GM18498 (cell line): Measurements from ENCODE around the gene PRPH.
"Not testable (repeated sequence)": the region's sequence is repeated elsewhere in the genome, so short reads cannot be mapped to it uniquely, and the experiment has no call there.

Experiments used
- ATAC-seq: cut with Tn5 transposase; IDR thresholded peaks from one replicate; pipeline ENCODE4 v1.9.1; 2021; ENCODE audit warnings: mild to moderate bottlenecking, moderate library complexity; ENCODE audit not compliant: unreplicated experiment

The PRPH gene

DNA sequence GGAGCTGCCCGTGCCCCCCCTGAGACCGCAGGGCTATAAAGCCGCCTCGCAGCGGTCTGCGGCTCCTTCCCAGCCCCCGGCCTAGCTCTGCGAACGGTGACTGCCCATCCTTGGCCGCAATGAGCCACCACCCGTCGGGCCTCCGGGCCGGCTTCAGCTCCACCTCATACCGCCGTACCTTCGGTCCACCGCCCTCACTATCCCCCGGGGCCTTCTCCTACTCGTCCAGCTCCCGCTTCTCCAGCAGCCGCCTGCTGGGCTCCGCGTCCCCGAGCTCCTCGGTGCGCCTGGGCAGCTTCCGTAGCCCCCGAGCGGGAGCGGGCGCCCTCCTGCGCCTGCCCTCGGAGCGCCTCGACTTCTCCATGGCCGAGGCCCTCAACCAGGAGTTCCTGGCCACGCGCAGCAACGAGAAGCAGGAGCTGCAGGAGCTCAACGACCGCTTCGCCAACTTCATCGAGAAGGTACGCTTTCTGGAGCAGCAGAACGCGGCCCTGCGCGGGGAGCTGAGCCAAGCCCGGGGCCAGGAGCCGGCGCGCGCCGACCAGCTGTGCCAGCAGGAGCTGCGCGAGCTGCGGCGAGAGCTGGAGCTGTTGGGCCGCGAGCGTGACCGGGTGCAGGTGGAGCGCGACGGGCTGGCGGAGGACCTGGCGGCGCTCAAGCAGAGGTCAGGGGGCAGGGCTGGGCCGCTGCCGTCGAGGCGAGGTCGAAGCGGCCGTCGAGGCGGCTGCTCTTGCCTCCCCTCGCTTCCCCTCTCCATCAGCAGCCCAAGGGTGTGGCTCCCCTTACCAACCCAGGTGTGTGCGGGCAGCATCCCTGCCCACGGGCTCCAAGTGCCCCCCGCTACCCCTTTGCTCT, at the start of gene PRPH:
PRPH (plus strand) TSS at position 66 of the 855 bp plus-strand sequence; CDS start at position 120, 54 bp downstream.
- ATAC-seq = no peak

DNA sequence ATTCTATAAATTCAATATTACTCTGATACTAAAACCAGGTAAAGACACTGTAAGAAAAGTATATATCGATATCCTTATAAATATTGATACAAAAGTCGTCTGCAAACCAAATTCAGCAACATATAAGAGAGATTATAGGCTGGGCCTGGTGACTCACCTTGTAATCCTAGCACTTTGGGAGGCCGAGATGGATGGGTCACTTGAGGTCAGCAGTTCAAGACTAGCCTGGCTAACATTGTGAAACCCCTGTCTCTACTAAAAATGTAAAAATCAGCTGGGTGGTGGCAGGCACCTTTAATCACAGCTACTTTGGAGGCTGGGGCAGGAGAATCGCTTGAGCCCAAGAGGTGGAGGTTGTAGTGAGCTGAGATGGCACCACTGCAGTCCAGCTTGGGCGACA, 43.6 kb upstream of the PRPH start:
- ATAC-seq = no peak

DNA sequence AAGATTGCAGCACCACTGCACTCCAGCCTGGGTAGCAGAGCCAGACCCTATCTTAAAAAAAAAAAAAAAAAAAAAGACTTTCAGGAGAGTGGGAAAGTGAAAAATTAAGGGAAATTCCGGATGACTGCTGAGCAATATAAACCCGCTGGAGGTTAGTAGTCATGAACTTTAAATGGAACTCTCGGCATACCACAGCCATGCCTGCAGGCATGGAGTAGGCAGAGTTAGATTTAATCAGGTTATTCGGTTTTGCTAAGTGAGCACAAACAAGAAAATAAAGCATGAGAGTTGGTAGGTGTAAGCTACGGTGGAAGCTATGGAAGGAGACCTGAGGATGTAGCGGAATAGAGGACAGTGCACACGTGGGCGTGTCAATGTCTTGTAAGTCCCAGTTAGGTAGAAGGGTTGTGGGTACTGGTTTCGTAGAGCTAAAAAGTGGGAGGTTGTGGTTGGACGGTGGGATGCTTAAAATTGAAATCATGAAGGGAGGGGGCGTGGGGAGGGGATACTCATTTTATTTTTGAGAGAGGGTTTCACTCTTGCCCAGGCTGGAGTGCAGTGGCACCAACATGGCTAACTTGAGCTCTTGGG, 41.8 kb upstream of the PRPH start:
- ATAC-seq = no peak

DNA sequence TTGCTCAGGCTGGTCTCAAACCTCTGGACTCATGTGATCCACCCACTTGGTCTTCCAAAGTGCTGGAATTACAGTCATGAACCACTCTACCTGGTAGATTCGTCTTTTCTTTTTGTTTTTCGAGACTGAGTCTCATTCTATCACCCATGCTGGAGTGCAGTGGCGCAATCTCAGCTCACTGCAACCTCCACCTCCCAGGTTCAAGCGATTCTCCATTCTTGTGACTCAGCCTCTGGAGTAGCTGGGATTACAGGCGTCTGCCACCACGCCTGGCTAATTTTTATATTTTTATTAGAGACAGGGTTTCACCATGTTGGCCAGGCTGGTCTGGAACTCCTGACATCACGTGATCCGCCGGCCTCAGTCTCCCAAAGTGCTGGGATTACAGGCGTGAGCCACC, 39.5 kb upstream of the PRPH start:
- ATAC-seq = not testable (repeated sequence)

DNA sequence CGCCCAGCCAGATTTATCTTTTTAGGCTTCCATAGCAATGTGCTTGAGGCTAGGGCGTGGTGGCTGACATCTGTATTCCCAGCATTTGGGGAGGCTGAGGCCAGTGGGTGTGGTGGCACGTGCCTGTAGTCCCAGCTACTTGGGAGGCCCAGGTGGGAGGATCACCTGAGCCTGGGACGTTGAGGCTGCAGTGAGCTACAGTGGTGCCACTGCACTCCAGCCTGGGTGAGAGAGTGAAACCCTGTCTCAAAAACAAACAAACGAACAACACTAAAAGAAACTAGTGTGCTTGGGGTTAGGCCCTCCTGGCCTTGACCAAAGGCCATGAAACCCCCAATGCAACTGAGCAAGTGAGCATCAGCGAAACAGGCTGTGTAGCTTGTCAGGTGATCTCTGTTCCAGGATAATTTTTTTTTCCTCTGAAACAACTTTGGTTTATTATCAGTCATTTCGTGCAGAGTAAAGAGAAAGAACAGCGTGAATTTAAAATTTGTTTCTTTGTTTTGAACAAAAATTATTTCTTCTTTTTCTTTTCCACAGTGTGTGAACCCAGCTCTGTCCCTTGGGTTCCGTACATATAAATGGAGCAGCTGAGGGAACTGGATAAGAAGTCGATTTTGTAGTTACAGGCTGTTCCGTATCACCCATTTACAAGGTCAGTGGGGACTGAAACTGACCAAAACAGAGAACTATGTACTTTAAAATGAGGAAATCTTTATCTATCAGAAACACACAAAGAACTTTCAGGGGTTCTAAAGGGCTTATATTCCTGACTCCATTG, 38.9 kb upstream of the PRPH start:
- ATAC-seq = no peak

DNA sequence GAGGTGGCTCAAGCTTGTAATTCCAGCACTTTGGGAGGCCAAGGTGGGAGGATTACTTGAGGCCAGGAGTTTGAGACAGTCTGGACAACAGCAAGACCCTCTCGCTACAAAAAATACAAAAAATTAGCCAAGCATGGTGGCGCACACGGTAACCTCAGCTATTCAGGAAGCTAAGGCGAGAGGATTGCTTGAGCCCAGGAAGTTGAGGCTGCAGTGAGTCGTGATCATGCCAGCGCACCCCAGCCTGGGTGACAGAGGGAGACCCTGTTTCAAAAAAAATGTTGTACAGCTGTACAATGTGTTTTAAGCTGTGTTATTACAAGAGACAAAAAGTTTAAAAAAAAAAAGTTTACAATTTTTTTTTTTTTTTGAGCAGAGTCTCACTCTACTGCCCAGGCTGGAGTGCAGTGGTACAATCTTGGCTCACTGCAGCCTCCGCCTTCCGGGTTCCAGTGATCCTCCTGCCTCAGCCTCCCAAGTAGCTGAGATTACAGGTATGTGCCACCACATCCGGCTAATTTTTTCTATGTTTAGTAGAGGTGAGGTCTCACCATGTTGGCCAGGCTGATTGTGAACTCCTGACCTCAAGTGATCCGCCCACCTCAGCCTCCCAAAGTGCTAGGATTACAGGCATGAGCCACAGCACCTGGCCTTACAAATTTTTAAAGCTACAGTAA, 37.3 kb upstream of the PRPH start:
- not testable (repeated sequence) for ATAC-seq

DNA sequence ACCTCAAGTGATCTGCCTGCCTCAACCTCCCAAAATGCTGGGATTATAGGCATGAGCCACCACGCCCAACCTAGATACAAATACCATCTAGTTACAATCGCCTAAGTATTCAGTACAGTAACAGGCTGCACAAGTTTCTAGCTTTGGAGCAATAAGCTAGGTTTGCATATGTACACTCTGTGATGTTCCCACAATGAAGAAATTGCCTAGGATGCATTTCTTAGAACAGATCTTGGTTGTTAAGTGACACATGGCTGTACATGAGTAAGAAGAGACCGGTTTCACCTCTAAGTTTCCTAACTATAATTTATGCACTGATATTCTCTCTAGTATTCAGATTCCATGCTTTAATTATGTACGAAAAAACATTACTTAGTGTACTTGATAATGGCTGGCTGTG, 35.5 kb upstream of the PRPH start:
- ATAC-seq = no peak

DNA sequence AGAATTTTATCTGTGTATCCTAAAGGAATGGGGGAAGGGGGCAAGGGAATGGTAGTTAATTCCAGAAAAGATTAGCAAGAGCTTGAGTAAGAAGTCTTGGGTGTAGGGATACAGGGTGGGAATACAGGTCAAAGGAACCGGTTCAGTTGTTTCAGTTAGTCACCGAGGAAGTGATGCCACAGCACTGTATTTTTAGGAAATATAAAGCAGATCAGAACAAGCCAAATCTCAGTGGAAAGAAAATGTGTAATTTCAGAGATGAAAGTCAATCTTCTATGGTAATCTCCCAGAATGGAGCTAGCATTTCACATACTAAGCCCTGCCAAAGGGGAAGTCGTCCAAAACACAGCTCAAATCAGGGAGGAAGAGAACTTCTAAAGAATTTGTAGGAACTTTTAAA, 34.8 kb upstream of the PRPH start:
- ATAC-seq = no peak

DNA sequence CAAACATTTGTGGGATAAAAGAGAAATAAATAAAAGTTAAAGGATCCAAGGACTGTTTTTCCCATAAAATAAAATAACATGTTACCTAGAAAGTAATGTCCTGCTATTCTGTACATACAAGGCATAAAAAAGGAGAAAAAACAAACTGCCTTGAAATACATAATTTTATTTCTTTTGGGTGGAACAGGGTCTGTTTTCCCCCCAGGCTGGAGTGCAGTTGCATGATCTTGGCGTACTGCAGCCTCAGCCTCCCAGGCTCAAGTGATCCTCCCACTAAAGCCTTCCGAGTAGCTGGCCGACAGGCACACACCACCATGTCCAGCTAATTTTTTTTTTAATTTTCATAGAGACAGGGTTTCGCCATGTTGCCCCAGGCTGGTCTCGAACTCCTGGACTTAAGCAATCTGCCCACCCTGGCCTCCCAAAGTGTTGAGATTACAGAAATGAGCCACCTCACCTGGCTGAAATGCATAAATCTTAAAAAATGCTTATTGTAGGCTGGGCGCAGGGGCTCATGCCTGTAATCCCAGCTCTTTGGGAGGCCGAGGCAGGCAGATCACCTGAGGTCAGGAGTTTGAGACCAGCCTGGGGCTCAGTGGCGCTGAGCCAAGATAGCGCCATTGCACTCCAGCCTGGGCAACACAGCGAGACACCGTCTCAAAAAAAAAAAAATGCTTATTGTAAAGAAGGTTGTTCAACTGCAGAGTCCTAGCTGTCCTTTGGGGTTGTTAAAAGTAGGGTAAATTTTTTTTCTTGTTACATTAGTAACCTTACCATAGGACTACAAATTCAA, 34.2 kb upstream of the PRPH start:
- ATAC-seq = no peak

DNA sequence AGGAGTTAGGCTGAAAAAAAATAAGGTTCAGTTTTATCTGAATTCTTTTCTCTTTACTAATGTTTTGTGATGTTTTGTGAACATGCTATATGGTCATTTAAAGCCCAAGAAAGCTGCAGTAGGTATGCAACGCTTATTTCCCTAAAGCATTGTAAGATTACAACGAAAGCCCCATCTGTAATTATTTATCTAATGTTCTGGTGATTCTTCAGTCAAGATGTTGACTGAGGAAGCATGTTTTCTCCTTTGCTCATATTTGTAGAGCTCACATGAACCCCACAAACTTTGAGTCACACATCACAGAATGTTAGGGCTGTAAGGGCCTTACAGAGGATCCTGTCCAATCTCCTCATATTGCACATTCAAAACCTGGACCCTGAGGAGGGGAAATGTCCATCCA, 33.2 kb upstream of the PRPH start:
- no peak for ATAC-seq

DNA sequence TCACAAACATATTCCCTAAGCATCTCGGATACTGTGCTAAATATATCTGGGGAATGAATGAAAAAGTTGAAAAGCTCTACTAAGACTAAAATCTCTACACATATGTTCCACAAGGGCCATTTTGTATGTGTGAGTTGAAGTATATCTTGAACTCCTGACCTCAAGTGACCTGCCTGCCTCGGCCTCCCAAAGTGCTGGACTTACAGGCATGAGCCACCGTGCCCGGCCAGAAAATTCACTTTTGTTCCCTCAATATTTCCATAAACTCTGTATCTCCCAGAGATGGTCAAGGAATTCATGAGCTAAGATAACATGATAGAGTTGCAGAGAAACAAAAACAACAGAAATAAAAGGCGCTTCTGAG, 31.6 kb upstream of the PRPH start:
- no peak for ATAC-seq

DNA sequence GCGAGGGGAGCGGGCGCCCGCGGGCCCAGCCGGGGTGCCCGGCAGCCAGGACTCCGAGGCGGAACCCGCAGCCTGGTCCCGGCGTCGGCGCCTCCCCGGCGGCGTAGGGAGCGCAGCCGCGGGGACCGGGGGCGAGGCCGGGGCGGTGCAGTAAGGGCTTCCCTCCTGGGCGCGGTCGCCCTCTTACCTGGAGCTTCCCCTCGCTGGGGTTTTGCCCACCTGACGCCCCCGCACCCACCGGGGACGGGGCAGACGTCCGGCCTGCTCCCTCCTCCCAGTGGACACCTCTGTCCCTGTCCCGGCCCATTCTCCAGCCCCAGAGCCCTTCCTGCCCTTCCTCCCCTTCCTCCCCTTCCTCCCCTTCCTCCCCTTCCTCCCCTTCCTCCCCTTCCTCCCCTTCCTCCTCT, 30.5 kb upstream of the PRPH start:
- ATAC-seq = peak; percentile 32

DNA sequence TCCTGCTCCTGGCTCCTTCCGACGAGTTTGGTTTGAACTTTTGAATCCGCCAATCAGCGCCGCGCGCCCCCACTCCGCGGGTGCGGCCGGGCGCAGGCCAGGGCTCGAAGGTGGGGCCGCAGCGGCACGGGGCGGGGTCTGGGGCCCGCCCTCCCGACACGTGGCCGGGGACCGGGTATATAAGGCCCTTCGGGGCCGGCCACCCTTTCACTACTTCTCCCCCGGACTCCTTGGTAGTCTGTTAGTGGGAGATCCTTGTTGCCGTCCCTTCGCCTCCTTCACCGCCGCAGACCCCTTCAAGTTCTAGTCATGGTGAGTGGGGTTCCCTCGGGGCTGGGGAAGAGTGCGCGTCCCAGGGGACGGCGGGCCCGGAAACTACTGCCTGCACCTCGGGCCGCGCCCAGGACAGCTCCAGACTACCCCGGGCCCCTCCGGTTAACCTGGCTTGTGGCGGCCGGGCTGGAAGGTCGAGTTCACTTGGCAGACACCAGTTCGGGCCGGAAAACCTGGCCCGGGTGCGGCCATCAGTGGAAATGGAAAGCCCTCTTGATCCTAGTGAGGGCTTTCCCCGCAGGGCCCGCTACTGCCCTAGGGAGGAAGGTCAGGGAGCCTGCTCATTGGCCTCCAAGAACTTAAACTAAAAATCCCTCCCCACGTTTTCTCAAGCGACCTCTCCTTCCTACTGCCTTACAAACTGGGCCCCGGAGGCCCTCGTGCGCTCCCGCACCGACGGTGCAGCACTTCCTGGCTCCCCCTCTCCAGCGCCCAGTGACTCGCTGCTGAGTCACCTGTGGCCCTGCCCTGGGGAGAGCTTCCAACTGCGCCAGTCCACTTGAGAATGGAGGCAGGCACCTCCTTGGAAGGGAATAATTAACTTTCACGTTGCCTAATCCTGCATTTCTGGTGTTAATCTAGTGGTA, 29.8 kb upstream of the PRPH start, which contains the start of gene TUBA1C:
TUBA1C (plus strand) TSS at position 210 of the 920 bp plus-strand sequence; CDS start at position 310, 100 bp downstream.
- ATAC-seq = peak; percentile 85

DNA sequence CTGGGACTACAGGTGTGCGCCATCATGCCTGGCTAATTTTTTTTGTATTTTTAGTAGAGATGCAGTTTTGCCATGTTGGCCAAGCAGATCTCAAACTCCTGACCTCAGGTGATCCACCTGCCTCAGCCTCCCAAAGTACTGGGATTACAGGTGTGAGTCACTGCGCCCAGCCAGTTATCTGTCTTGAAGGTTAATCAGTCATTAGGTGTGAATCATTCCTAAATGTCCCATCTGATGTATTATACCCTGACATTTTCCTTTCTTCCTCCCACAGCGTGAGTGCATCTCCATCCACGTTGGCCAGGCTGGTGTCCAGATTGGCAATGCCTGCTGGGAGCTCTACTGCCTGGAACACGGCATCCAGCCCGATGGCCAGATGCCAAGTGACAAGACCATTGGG, 25.8 kb upstream of the PRPH start:
- ATAC-seq = not testable (repeated sequence)

DNA sequence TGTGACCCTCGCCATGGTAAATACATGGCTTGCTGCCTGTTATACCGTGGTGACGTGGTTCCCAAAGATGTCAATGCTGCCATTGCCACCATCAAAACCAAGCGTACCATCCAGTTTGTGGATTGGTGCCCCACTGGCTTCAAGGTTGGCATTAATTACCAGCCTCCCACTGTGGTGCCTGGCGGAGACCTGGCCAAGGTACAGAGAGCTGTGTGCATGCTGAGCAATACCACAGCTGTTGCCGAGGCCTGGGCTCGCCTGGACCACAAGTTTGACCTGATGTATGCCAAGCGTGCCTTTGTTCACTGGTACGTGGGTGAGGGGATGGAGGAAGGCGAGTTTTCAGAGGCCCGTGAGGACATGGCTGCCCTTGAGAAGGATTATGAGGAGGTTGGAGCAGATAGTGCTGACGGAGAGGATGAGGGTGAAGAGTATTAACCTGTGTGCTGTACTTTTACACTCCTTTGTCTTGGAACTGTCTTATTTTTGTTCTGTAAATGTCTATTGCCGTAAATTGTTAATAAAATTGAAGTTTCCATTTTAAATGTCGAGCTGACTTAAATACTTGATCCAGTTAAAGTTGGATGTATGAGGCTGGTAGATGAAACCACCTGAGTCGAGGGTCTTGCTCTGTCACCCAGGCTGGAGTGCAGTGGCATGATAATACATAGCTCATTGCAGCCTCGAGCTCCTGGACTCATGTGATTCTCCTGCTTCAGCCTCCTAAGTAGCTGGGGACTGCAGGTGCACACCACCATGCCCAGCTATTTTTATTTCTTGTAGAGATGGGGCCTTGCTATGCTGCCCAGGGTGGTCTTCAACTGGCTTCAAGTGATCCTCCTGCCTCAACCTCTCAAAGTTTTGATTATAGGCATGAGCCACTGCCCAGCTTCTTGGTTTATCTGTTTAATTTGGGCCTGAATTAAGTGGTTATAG, 21.9 kb upstream of the PRPH start:
- ATAC-seq = no peak

DNA sequence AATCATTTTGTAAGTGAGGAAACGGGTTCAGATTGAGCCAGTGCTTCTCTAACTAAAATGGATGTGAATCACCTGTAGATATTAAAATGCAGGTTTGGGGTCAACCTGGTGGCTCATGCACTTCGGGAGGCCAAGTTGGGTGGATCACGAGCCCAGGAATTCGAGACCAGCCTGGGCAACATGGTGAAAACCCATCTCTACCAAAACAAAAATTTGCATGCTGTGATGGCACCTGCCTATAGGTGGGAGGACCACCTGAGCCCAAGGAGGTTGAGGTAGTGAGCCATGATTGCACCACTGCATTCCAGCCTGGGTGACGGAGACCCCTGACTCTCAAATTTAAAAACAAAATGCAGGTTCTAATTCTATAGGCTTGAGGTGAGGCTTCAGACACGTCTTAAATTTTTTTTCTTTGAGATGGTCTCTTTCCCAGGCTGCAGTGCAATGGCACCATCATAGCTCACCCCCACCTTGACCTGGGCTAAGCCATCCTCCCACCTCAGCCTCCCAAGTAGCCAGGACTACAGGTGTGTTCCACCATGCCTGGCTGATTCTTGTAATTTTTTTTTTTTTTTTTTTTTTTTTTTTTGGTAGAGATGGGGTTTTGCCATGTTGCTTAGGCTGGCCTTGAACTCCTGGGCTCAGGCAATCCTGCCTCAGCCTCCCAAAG, 21.1 kb upstream of the PRPH start:
- ATAC-seq = no peak

DNA sequence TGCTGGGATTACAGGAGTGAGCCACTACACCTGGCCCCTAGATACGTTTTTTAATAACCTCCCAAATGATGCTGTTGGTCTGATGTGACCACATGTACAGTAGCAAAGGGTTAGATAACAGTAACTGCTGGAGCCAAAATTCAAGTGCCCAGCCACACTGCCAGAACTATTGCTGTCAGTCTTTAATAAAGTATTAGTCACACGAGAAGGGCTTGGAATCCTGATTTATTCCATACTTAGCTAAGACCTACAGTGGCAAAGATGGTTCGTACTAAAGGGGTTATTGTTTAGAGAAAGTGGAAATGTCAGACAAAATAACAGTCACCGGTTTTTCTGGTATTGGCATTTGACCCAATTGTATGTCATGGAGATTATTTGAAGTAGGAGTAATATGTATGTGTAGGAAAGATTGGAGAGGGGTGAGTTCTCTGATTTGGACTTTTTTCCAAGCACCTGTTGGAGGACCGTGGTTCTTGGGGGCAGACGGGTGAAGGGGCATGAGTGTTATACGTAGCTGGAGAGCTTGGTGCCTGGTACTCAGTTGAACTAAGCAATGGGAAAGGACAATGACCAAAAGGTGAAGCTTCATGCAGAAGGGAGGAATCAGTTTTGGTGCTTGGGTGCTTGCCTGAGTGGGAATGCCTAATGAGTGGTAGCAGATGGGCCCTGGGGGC, 20.4 kb upstream of the PRPH start:
- no peak for ATAC-seq
